ENCODE data around the gene TMEM178B. TPM values are rescaled to one million over a fixed set of nuclear protein-coding genes. Genes with fewer than 3 reads are reported as not detected.

The TMEM178B gene
- total and polyA plus RNA-seq, 9 donors: 0.10 to 1.6 (median 0.30) TPM

- no peak overlapping the region for H3K27ac ChIP-seq
- 69 to 75% (median 71%) methylated on average over 6 of the region's 6 CpGs for WGBS, 3 donors
- TF ChIP-seq CTCF (IDR thresholded peaks at IDR 0.05): no peak
- no peak for TF ChIP-seq POLR2A (IDR thresholded peaks at IDR 0.05)
- TF ChIP-seq EP300 (IDR thresholded peaks at IDR 0.05): no peak
- H3K27me3 ChIP-seq: no peaks in the 10 kb centered on the region
- H3K9me3 ChIP-seq: no peaks in the 10 kb centered on the region
- no peak for DNase-seq
- intact Hi-C loops (cut with DNase I): no loop called here
- no peak overlapping the region for H3K4me3 ChIP-seq
- H3K4me1 ChIP-seq (ENCODE audit: insufficient read depth): no peaks in the 10 kb centered on the region
- no peaks in the 10 kb centered on the region for H3K36me3 ChIP-seq
Measured at GRCh38 chr7:141244435-141244834, 170.6 kb downstream of the TMEM178B start.

GRCh38 chr7:141246426-141246825, 172.6 kb downstream of the TMEM178B start:
- TF ChIP-seq CTCF (IDR thresholded peaks at IDR 0.05) (no peak), EP300 (IDR thresholded peaks at IDR 0.05) (no peak), POLR2A (IDR thresholded peaks at IDR 0.05) (no peak)

GRCh38 chr7:141251180-141251579, 177.3 kb downstream of the TMEM178B start:
- DNase-seq: no peak
- no peak overlapping the region for H3K27ac ChIP-seq
- TF ChIP-seq CTCF (IDR thresholded peaks at IDR 0.05): no peak
- no peak for TF ChIP-seq POLR2A (IDR thresholded peaks at IDR 0.05)
- TF ChIP-seq EP300 (IDR thresholded peaks at IDR 0.05): no peak
- no peaks in the 10 kb centered on the region for H3K27me3 ChIP-seq
- intact Hi-C loops (cut with DNase I): no loop called here
- no peaks in the 10 kb centered on the region for H3K4me1 ChIP-seq (ENCODE audit: insufficient read depth)
- 66 to 70% (median 69%) methylated on average over 1 of the region's 1 CpG for WGBS, 3 donors
- no peaks in the 10 kb centered on the region for H3K36me3 ChIP-seq
- no peak overlapping the region for H3K4me3 ChIP-seq
- no peaks in the 10 kb centered on the region for H3K9me3 ChIP-seq

More at GRCh38 chr7:141246426-141246825, 172.6 kb downstream of the TMEM178B start:
- Histone ChIP-seq H3K4me3 (no peak overlapping the region), H3K27me3 (no peaks in the 10 kb centered on the region), H3K36me3 (no peaks in the 10 kb centered on the region), H3K9me3 (no peaks in the 10 kb centered on the region), H3K27ac (no peak overlapping the region), H3K4me1 (ENCODE audit: insufficient read depth) (no peaks in the 10 kb centered on the region)
- WGBS, 3 donors: 80% methylated on average over 6 of the region's 6 CpGs
- no peak for DNase-seq
- intact Hi-C loops (cut with DNase I): no loop called here

GRCh38 chr7:141251957-141252356, 178.1 kb downstream of the TMEM178B start:
- intact Hi-C loops (cut with DNase I): no loop called here

More at GRCh38 chr7:141251957-141252356, 178.1 kb downstream of the TMEM178B start:
- Histone ChIP-seq H3K36me3 (no peaks in the 10 kb centered on the region), H3K27ac (no peak overlapping the region), H3K9me3 (no peaks in the 10 kb centered on the region), H3K4me3 (no peak overlapping the region), H3K27me3 (no peaks in the 10 kb centered on the region), H3K4me1 (ENCODE audit: insufficient read depth) (no peaks in the 10 kb centered on the region)
- 60 to 89% (median 61%) methylated on average over 2 of the region's 2 CpGs for WGBS, 3 donors
- no peak for DNase-seq
- TF ChIP-seq POLR2A (IDR thresholded peaks at IDR 0.05): no peak
- TF ChIP-seq CTCF (IDR thresholded peaks at IDR 0.05): no peak
- TF ChIP-seq EP300 (IDR thresholded peaks at IDR 0.05): no peak

Measured in ovary (tissue), 9 donors.